ENCODE data around the gene DLG1. TPM values are rescaled to one million over a fixed set of nuclear protein-coding genes. Genes with fewer than 3 reads are reported as not detected.
"Not testable (repeated sequence)": the region's sequence is repeated elsewhere in the genome, so short reads cannot be mapped to it uniquely, and the experiment has no call there.

The DLG1 gene
- total RNA-seq, 1 donor from 2014 or later = 116 TPM

GRCh38 chr3:197082871-197083270, 215.5 kb downstream of the DLG1 start:
- intact Hi-C loops (cut with DNase I) = no loop called here
- ATAC-seq (no peak), DNase-seq (ENCODE audit: low spot score) (no peak)

GRCh38 chr3:197080344-197080743, 218.1 kb downstream of the DLG1 start:
- ATAC-seq (no peak), DNase-seq (ENCODE audit: low spot score) (no peak)
- intact Hi-C loops (cut with DNase I) = no loop called here

- ATAC-seq (no peak), DNase-seq (ENCODE audit: low spot score) (no peak)
- intact Hi-C loops (cut with DNase I) = no loop called here
Observed at GRCh38 chr3:197076415-197076814, 222.0 kb downstream of the DLG1 start.

- intact Hi-C loops (cut with DNase I) = no loop called here
- no peak for DNase-seq (ENCODE audit: low spot score)
Observed at GRCh38 chr3:197068077-197068476, 230.3 kb downstream of the DLG1 start.

GRCh38 chr3:197064771-197065170, 233.6 kb downstream of the DLG1 start:
- DNase-seq (ENCODE audit: low spot score) (no peak), ATAC-seq (no peak)
- intact Hi-C loops (cut with DNase I) = no loop called here

More at GRCh38 chr3:197068077-197068476, 230.3 kb downstream of the DLG1 start:
- no peak for ATAC-seq

GRCh38 chr3:197062446-197062845, 236.0 kb downstream of the DLG1 start:
- no peak for DNase-seq (ENCODE audit: low spot score)
- intact Hi-C loops (cut with DNase I) = no loop called here
- ATAC-seq = no peak

- DNase-seq (ENCODE audit: low spot score); intact Hi-C loops (cut with DNase I); ATAC-seq: not testable (repeated sequence)
Observed at GRCh38 chr3:197051637-197052036, 246.8 kb downstream of the DLG1 start.

GRCh38 chr3:197050511-197050910, 247.9 kb downstream of the DLG1 start:
- no peak for ATAC-seq
- no peak for DNase-seq (ENCODE audit: low spot score)
- intact Hi-C loops (cut with DNase I) = no loop called here

- ATAC-seq (no peak), DNase-seq (ENCODE audit: low spot score) (no peak)
- intact Hi-C loops (cut with DNase I) = no loop called here
Observed at GRCh38 chr3:197042539-197042938, 255.9 kb downstream of the DLG1 start.

- no peak for DNase-seq (ENCODE audit: low spot score)
- no peak for ATAC-seq
- intact Hi-C loops (cut with DNase I) = no loop called here
Observed at GRCh38 chr3:197041875-197042488, 256.4 kb downstream of the DLG1 start.

- DNase-seq (ENCODE audit: low spot score) = no peak
- intact Hi-C loops (cut with DNase I) = no loop called here
- ATAC-seq = no peak
Observed at GRCh38 chr3:197040658-197041057, 257.8 kb downstream of the DLG1 start.

GRCh38 chr3:197038679-197039462, 259.5 kb downstream of the DLG1 start:
- intact Hi-C loops (cut with DNase I) = no loop called here
- ATAC-seq (no peak), DNase-seq (ENCODE audit: low spot score) (no peak)

- ATAC-seq (no peak), DNase-seq (ENCODE audit: low spot score) (no peak)
- intact Hi-C loops (cut with DNase I) = no loop called here
Observed at GRCh38 chr3:197035577-197035976, 262.8 kb downstream of the DLG1 start.

GRCh38 chr3:197034778-197035177, 263.6 kb downstream of the DLG1 start:
- intact Hi-C loops (cut with DNase I); DNase-seq (ENCODE audit: low spot score); ATAC-seq: not testable (repeated sequence)

- DNase-seq (ENCODE audit: low spot score); intact Hi-C loops (cut with DNase I); ATAC-seq: not testable (repeated sequence)
Observed at GRCh38 chr3:197033764-197034163, 264.6 kb downstream of the DLG1 start.

- intact Hi-C loops (cut with DNase I) = no loop called here
- DNase-seq (ENCODE audit: low spot score) = no peak
- peak; percentile 86 for ATAC-seq
Observed at GRCh38 chr3:197031315-197032285, 266.8 kb downstream of the DLG1 start.

GRCh38 chr3:197030379-197031314, 267.8 kb downstream of the DLG1 start:
- peak; percentile 7 for ATAC-seq
- intact Hi-C loops (cut with DNase I) = no loop called here
- DNase-seq (ENCODE audit: low spot score) = no peak

GRCh38 chr3:197029511-197030167, 268.8 kb downstream of the DLG1 start, which contains the start of gene MELTF:
TSS of gene MELTF (minus strand) at chr3:197029817. CDS start at chr3:197029702, 115 bp downstream.
- intact Hi-C loops (cut with DNase I) = no loop called here
- no peak for DNase-seq (ENCODE audit: low spot score)
- ATAC-seq = peak; percentile 58

All from sciatic nerve (tissue), 2 donors.